PFSK-1 (cell line): ENCODE data around the gene SIGLEC11.

Source experiments
- POLR2AphosphoS5 ChIP-seq: IDR thresholded peaks from 2 replicates; pipeline ENCODE4 v1.6.1; 2012; ENCODE audit warnings: low read depth, mild to moderate bottlenecking, control low read depth, low read length, moderate library complexity
- REST ChIP-seq, 2 experiments: IDR thresholded peaks; 2 replicates each; pipeline versions ENCODE4 v1.6.1 to v1.8.0; 2011 to 2012; ENCODE audit warnings: low read depth in 2 of 2, low read length in 2 of 2, control low read depth in 1 of 2, inconsistent platforms in 1 of 2, mild to moderate bottlenecking in 1 of 2, moderate library complexity in 1 of 2; ENCODE audit not compliant: insufficient read depth in 1 of 2

GRCh38 chr19:49920624-49921363, 40.2 kb downstream of the SIGLEC11 start:
- TF ChIP-seq POLR2AphosphoS5 (no peak), REST (IDR thresholded peaks at IDR 0.05; ENCODE audit: insufficient read depth in 1 of 2, low read depth in 2 of 2, low read length in 2 of 2) (no peak)
